Astrocyte (in vitro differentiated cells and primary cell): Measurements from ENCODE around the gene PRKAR2B.

Experiments
- EZH2 ChIP-seq: IDR thresholded peaks from 2 replicates; pipeline ENCODE4 v1.6.1; 2012; ENCODE audit warnings: mild to moderate bottlenecking, low read length, inconsistent platforms; ENCODE audit not compliant: insufficient read depth
- TF ChIP-seq, protein P1 (sequence below): IDR thresholded peaks from 2 replicates; pipeline ENCODE4 v1.5.1; 2011; ENCODE audit warnings: low read depth, mild to moderate bottlenecking, inconsistent platforms, low read length, moderate library complexity; ENCODE audit not compliant: insufficient read depth

DNA sequence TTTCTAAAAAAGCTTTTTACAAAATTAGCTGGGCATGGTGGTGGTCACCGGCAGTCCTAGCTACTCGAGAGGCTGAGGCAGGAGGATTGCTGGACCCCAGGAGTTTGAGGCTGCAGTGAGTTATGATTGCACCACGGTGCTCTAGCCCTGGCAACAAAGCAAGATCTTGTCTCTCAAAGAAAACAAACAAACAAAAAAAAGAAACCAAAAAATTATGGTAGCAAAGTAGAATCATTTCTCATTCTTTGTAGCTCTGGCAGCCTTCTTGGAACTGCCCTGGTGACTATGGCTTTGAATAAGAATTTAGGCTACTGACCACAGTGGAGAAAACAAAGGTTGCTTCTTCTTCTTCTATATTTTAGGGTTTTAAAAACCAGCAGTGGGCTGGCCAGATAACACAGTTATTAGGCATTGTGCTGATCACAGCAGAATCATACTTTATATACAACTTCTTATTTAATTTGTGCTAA lies 41.9 kb upstream of the PRKAR2B start:
- TF ChIP-seq, protein P1, sequence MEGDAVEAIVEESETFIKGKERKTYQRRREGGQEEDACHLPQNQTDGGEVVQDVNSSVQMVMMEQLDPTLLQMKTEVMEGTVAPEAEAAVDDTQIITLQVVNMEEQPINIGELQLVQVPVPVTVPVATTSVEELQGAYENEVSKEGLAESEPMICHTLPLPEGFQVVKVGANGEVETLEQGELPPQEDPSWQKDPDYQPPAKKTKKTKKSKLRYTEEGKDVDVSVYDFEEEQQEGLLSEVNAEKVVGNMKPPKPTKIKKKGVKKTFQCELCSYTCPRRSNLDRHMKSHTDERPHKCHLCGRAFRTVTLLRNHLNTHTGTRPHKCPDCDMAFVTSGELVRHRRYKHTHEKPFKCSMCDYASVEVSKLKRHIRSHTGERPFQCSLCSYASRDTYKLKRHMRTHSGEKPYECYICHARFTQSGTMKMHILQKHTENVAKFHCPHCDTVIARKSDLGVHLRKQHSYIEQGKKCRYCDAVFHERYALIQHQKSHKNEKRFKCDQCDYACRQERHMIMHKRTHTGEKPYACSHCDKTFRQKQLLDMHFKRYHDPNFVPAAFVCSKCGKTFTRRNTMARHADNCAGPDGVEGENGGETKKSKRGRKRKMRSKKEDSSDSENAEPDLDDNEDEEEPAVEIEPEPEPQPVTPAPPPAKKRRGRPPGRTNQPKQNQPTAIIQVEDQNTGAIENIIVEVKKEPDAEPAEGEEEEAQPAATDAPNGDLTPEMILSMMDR: no peak
- no peak for TF ChIP-seq EZH2
